Dedifferentiated amniotic fluid mesenchymal stem cell (primary cell): ENCODE results near the gene CCDC17.
"Not testable (repeated sequence)": the region's sequence is repeated elsewhere in the genome, so short reads cannot be mapped to it uniquely, and the experiment has no call there.

ENCODE experiments used
- DNase-seq: peaks from one replicate; pipeline ENCODE4 v3.0.0-alpha.2; 2016; ENCODE audit errors: extremely low spot score

The CCDC17 gene

DNA sequence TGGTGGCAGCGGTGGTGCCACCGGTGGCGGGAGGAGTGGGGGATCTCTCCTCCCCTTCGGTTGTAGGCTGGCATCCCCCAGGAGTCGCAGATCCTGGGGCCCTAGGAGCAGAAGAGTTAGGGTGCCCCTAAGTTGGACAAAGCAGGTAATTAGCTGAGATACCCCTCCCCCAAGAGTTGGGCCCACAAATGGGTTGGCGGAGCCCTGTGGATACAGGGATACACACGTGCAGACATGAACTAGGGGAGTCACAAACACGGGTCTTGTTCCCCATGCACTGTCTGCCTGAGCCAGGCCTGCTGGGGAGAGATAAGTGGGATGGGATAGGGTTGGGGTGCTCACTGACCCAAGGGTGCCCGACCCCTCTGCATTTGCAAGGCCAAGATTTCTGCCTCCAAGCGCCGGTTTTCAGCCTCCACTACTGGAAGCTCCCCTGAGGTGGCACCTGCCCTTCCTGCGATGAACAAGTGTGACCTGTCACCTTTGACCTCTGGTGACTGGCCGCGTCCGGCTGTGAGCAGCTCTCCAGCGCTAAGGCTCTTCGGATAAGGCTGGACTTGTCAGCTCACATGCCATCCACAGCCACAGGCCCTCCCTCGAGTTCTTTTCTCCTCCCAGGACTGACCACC lies 1.8 kb downstream of the CCDC17 start:
- DNase-seq, result no peak

DNA sequence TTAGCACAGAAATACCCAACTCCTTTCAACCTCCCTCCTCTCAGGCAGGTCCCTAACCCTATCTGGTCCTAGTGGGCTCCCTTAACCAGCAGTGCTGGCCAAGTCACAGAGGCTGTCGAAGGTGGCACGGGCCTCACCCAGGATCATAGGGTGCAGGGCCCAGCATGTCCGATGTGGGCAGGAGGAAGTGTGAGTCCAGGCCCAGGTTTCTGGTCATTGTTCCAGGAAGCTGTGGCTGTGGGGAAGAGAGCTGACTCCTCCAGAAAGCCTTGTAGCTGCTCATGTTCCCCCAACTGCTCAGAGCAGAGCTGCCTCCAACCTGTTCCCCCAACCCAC lies 2.4 kb downstream of the CCDC17 start:
- no peak for DNase-seq

DNA sequence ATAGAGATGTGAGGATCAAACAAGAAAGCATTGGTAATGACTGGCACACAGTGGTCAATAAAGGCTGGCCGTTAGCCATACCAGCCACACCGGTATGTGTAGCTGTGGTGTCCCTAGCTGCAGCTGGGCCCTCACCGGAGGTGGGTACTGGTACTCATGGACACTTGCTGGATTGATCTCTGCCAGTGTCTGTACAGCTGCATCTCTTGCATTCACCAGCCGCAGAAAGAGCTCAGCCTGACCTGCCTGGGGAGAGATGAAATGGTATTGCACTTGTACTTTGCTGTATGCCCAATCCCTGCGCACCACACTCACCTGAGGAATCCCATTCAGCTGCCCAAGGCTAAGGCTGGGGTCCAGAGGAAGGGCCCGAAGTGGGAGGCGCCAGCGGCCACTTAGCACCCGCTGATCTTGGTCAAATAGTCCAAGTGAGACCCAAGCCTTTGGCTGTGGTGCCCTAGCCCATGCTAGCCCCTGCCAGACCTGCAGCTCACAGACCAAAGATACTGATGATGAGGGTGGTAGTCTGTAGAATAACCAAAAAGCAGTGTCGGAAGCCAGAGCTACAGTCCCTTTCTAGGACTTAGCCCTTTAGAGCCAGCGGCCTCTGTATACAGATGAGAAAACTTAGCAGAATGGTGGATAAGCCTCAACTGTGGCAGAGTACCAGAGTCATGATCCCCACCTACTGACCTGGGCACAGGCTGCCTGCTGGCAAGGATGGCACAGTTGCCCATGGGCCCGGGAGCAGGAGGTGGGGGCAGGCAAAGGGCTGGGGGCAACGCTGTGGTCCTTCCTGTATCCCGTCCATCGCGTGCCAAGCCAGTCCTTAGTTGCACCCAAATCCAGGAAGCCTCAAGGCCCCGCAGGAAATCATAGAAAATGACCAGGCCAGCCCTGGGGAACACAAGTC lies 3.0 kb downstream of the CCDC17 start:
- no peak for DNase-seq

DNA sequence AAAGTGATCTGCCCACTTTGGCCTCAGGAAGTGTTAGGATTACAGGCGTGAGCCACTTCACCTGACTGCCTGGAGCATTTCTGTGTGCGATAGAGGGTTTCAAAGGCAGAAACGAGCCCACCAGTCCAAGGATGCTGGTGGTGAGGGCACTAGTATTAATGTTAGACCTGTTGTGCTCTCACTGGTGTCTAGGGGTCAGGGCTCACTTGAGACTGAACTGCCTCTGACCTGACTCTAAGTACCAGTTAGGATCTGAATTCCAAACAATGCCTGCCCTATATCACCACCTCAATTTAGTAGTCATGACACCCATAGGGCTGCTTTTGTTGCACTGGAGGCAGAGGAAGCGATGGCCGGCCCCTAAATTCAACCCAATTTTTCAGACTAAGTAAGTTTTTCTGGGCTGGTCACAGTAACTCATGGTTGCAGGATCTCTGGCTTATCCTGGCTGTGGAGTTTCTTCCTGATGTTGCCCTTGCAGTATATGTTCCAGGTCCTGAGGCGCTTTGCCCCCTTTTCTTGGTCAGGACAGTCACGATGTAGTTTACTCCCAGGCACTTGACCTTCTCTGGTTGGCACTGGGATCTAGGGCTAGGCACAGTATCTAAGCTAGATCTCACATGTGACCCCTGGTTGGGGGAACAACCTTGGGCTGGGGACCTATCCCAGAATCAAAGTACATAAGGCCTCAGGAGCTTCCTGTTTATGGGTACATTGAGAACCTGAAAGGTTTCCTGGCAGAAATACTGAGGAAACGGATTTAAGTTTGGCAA lies 4.5 kb downstream of the CCDC17 start:
- no peak for DNase-seq

DNA sequence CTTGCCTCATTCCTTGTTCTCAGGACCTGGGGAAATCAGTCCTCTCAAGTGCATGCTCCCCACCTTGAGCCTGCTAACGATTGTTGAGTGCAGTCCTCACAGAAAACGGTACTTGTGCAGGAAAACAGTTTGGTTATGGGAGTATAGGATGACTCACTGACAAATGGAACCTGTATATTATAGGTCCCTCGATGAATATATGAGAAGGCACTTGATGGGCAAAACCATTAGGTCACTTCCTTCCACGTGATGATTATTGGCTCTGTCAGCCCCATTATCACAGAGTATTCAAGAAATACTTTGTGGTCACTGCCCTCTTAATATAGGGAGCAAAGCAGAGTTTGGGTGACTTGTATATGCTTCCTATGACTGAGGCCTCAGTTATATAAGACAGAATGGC lies 6.2 kb downstream of the CCDC17 start:
- no peak for DNase-seq

DNA sequence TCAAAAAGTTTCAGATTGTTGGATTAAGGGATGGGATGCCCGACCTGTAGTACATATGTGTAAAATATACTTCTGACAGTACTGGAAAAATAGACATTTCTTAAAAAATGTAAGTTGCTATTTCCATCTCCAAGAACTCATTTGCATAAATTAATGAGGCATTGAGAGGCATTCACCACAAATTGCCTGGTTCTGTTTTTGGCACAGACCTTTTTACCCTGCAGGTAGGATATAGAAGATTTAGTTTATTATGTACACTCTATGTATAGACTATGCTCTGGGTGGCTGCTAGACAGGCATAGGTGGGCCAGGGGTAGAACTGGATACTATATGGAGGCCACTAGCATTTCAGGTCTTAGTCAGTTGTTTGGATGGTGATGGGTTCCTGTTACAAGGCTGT lies 8.0 kb downstream of the CCDC17 start:
- DNase-seq, result no peak

DNA sequence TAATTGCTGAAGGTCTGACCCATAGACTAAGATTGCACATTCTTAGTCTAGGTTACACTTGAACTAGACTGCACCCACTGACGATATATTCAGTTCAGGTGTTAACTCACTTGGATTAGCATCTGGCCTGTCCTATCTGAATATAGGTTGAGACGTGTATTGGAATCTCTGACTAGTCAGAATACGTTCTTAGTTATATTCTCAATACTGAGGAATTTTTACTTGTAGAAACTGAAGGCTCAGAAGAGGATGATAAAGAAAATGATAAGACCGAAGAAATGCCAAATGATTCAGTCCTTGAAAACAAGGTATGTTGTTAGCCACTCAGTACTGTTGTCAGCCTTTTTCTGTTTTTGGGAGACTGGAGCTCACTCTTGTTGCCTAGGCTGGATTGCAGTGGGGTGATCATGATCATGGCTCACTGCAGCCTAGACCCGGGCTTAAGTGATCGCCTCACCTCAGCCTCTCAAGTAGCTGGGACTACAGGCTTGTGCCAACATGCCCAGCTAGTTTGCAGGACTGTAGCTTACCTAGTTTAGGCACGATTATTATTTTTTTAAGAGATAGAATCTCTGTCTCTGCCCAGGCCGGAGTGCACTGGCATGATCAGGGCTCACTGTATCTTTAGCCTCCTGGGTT lies 10.8 kb downstream of the CCDC17 start:
- no peak for DNase-seq

DNA sequence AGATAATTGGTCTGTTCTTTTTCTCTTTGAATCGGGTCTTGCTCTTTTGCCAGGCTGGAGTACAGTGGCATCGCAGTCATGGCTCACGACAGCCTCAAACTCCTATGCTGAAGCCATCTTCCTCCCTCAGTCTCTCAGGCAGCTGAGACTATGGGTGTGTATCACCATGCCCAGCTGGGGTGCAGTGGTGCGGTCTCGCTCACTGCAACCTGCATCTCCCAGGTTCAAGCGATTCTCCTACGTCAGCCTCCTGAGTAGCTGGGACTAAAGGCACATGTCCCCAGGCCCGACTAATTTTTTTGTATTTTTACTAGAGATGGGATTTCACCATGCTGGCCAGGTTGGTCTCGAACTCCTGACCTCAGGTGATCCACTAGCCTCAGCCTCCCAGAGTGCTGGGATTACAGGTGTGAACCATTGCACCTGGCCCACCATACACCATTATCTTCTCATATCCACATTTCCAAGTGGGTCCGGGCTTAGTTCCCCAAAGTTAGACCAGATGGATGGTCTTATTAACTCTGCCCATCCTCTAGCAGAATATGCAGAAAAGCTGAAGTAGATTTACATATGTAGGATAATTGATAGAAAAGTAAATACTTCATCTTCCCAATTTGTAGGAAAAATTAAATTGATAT lies 13.1 kb downstream of the CCDC17 start:
- no peak for DNase-seq

DNA sequence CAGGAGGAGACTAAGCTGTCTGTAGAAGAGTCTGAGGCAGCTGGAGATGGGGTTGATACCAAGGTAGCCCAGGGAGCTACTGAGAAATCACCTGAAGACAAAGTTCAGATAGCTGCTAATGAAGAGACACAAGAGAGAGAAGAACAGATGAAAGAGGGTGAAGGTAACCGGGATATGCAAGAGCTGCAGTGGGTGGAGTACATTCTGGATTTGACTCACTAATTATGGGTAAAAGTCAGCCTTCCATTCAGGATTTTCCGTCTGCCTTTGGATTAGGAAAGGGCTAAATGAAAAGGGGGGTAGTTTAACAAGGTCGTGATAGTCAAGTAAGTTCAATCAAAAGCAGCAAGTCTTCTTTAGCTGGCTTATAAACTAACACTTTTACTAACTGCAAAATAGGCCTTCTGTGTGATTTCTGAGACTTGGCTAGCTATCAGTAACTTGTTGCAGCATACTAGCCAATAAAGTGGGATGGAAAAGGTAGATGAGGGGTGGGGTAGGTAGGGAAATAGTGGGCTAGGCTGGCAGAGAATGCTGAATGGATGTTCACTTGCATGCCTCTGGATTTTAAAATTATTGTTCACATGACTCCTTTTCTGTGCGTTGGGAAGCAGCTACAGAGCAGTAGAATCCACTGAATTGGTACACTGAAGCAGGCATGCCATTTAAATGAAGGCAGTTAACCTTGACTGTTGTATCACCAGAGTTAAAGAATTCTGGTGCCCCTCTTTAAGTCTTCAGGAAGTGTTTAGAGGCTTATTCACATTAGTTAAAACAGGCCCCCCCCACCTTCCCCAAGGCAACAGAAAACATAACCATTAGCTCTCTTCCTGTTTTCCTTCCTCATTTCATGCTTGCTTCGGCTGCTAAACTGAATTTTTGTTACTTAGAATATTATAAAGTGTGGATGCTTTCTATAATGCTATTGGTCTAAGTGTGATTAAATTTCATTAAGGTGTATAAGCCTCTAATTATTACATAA lies 15.4 kb downstream of the CCDC17 start:
- no peak for DNase-seq

DNA sequence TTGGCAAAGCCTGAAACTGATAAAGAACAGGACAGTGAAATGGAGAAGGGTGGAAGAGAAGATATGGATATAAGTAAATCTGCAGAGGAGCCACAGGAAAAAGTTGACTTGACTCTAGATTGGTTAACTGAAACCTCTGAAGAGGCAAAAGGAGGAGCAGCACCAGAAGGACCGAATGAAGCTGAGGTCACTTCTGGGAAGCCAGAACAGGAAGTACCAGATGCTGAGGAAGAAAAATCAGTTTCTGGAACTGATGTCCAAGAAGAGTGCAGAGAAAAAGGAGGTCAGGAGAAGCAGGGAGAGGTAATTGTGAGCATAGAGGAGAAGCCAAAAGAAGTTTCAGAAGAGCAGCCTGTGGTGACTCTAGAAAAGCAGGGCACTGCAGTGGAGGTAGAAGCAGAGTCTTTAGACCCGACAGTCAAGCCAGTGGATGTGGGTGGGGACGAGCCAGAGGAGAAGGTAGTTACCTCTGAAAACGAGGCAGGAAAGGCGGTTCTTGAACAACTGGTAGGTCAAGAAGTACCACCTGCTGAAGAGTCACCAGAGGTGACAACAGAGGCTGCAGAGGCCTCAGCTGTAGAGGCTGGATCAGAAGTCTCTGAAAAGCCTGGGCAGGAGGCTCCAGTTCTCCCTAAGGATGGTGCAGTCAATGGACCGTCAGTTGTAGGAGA lies 16.3 kb downstream of the CCDC17 start:
- DNase-seq, result no peak

DNA sequence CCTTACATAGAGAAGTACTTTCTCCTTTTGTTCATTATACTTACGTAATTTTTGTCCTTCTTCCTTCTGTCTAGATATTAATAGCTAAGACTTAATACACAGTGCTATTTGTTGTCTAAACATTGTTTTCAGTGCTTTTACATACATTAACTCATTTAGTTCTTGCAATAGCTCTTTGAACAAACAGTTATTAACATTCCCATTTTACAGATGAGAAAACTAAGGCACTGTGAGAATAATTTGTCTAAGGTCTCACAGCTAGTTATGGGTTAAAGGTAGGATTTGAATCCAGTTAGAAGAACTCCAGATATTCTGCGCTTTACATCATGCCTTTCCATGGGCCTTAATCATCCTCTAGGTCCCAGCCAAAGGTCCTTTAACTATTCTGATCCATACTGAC lies 19.6 kb downstream of the CCDC17 start:
- DNase-seq, result no peak

DNA sequence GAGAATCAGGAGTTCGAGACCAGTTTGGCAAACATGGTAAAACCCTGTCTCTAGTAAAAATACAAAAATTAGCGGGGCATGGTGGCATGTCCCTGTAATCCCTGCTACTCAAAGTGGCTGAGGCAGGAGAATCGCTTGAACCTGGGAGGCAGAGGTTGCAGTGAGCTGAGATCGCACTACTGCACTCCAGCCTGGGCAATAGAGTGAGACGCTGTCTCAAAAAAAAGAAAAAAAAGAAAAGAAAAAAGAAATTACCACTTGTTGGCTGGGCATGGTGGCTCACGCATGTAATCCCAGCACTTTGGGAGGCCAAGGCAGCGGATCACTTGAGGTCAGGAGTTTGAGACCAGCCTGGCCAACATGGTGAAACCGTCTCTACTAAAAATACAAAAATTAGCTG lies 27.1 kb downstream of the CCDC17 start:
- DNase-seq, result not testable (repeated sequence)

DNA sequence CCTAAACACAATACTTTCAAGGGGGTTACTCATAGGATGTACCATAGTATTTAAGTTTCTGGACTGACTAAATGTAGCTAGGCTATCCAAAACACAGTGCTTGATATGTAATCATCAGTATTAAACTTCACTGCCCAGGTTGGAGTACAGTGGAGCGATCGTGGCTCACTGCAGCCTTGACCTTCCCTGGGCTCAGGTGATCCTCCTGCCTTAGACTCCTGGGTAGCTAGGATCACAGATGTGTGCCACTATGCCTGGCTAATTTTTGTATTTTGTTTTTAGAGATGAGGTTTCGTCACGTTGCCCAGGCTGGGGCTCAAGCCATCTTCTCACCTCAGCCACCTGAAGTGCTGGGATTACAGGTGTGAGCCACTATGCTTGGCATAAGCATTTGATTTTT lies 29.4 kb downstream of the CCDC17 start:
- DNase-seq, result no peak

DNA sequence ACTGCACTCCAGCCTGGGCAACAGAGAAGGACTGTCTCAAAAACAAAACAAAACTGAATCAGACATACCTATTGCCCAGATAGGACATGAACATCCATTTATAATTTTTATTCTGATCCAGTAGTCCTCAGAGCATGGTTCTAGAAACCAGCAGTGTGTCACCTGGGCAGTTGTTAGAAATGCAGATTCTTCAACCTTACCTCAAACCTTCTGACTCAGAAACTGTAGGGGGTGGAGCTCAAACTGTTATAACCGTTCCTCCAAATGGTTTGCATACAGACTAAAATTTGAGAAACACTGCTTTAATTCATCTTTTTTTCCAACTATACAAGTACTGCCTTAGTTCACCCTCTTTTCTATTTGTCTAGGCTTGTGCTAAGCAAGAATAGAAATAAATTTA lies 34.0 kb downstream of the CCDC17 start:
- DNase-seq, result no peak

DNA sequence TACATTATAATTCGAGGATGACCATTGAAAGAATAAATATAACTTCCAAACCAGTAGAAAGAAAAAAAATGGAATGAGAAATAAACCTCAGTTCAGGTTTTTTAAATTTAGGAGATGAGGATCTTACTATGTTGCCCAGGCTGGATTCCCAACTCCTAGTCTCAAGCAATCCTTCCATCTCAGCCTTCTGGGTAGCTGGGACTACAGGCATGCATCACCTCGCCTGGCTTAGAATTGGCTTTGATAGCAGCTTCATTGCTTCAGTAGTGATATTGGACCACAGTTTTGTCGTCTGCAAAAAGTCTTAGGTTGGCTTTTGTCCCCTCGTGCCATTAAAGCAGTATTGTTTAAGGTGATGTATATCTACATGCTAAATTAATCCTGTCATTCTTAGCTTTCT lies 37.1 kb downstream of the CCDC17 start:
- DNase-seq, result no peak

DNA sequence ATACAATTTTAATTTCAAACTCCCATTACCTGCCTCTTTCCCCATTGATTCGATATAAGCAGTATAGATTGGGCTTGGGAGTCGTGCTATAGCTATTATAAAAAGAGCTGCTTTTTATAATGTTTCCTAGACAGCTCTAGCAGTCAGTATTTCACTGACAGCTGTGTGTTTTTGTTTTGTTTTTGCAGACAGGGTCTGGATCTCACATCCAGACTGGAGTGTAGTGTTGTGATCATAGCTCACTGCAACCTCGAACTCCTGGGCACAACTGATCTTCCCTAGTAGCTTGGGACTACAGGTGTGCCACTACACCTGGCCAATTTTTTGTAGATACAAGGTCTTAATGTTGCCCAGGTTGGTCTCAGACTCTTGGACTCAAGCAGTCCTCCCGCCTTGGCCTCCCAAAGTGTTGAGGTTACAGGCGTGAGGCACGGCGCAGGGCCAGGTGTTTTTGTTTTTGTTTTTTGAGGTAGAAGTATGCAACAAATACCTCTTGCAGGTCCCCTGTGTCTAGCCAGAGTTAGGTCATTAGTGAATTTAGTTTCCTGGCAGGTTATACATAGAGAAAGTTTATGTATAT lies 38.3 kb downstream of the CCDC17 start:
- no peak for DNase-seq

DNA sequence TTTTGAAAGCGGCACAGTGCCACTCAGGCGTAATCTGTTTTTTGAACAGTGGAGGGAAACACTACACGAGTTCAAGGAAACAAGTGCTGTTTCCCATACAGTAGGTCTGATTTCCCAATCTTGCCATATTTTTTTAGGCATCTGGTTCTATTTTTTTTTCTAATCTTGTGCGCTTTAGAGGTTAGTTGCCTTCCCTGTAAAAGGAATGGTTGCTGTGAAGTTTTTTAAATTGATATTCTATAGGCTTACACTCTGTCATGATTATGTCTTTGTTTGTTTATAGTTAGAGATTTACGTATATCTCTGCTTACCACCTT lies 38.8 kb downstream of the CCDC17 start:
- DNase-seq, result peak; percentile 55

DNA sequence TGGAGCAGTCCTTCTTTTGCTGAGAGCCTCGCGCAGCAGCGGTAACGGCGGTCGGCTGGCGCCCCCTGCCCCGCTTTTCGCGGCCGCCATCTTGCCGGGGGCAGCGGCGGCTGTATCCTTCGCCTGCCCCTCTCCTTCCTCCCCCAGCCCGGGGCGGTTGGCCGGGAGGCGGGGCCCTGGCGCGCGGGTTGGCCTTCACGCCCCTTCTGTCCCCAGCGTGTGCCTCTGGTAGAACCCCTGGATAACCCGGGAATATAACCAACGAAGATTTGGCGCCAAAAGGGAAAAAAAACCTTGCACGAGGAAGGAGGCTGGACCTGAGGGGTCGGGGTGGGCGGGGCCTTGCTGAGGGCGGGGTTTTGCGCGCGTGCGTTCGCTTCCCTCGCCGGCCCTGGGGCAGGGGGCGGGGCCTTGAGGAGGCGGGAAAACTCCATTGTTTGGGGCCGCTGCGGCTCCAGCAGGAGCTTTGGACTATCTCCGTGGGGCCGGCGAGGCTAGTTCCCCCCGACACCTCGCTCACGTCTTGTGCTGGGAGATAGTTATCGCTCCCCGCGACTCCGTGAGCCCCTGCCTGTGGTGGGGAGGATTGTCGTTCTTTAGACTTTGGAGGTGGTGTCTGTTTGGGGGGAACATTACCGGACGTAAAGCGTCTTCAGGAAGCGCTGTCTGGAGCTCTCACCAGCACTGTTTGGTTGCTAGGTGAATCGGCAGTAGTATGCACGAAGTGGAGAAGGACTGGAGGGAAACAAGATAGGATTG lies 39.3 kb downstream of the CCDC17 start:
- peak; percentile 73 for DNase-seq
